ENCODE results near the gene CD302. TPM values are rescaled to one million over a fixed set of nuclear protein-coding genes. Genes with fewer than 3 reads are reported as not detected.
"Not testable (repeated sequence)": the region's sequence is repeated elsewhere in the genome, so short reads cannot be mapped to it uniquely, and the experiment has no call there.

CD302 gene, protein sequence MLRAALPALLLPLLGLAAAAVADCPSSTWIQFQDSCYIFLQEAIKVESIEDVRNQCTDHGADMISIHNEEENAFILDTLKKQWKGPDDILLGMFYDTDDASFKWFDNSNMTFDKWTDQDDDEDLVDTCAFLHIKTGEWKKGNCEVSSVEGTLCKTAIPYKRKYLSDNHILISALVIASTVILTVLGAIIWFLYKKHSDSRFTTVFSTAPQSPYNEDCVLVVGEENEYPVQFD
- total RNA-seq, result 5.6 and 14.4 TPM in 2 replicates

DNA sequence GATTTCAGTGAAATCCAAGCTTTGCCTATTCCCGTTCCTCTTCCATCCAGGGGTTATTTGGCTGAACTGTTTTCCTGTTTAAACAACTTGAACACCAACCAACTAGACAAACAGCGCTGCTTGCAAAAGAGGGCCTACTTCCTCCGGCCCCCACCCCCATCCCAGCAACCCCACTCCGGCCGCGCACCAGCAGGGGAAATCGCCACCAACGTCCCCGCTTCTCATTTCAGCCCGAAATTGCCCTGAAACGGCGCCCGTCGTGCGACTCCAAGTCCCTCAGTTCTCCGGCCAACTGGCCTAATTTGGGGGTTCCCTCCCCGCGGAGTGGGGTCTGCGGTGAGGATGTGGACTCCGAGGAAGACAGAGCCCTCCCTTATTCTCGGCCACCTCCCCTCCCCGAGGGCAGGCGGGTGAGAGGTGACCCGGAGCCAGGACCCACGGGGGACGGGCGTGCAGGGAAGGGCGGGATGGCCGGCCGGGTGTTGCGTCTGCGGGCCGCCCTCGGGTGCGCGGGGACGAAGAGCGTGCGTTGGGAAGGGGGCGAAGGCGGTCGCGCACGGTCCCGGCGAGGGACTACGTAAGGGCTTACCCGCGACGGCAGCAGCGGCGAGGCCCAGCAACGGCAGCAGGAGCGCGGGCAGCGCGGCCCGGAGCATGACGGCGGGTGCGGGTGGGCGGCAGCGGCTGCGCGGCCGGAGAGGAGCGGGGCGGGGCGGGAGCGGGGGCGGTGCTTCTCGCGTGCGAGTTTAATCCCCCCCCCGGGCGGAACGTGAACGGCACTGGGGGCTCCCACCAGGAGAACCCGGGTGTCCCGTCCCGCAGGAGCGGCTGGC is at the start of gene CD302:
CD302 (minus strand) TSS at position 666 of the 833 bp plus-strand sequence; CDS start at position 656, 10 bp downstream.
- peak in 1 of 2 donors; percentile 72 for DNase-seq (ENCODE audit: low read depth in 2 of 2)

DNA sequence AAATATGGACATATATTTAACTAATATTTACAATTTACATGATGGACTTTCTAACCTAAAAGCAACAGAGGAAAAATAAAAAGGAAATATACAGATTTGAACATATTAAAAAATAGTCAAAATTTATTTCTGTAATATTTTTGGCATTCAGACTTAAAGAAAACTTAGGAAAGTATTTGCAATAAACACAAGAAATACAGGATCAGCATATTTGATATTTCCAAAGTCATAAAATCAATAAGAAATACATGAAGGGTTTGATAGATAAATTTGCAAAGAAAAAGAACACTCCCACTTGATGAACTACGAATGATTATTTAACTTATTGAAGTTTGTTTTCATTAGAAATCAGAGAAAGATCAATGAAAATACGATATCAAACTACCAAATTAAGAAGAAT is 48.6 kb upstream of the CD302 start:
- no peak for DNase-seq (ENCODE audit: low read depth in 2 of 2)

DNA sequence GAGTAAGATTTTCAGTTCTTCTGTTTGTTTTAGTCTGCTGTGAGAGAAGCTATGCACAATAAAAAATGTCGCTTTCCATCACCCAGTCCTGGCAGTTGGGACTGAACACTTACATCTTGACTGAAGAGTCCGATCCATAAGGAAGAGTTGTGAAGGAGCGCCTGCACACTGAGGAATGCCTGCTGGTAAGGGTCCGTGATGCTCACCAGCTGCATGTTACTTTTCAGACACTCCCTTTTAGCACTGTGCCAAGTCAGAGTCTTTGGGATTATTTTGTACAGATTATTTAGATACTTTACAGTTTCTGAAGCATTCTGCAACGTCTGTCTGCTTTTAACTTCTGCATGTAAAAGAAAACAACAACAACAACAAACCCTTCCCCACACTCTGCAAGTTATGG is 42.6 kb upstream of the CD302 start:
- no peak for DNase-seq (ENCODE audit: low read depth in 2 of 2)

DNA sequence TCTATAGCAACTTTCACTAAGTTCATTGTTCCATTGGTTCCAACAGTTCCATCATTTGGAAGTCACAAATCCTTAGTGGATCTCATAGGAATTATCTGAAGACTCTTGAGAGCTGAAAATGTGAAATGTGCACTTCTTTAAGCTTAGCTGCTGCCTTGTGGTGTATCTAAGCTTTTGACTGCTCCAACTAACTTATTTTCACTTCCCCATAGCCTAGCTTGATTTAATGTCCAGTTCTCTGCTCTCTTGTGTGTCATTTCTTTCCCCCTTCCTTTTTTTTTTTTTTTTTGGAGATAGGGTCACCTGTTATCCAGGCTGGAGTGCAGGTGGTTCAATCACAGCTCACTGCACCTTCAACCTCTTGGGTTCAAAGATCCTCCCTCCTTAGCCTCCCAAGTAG is 34.9 kb upstream of the CD302 start:
- no peak for DNase-seq (ENCODE audit: low read depth in 2 of 2)

DNA sequence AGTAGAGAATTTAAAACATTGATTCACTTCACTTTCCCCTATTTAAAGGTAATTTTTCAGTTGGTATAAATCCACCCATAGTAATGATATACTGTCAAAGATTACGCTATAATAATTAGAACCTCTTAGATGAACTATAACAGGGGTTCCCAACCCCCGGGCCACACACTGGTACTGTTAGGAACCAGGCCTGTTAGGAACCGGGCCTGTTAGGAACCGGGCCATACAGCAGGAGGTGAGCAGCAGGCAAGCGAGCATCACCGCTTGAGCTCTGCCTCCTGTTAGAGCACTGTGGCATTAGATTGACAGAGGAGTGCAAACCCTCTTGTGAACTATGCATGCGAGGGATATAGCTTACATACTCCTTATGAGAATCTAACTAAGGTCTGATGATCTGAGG is 34.0 kb upstream of the CD302 start:
- DNase-seq (ENCODE audit: low read depth in 2 of 2), result no peak

DNA sequence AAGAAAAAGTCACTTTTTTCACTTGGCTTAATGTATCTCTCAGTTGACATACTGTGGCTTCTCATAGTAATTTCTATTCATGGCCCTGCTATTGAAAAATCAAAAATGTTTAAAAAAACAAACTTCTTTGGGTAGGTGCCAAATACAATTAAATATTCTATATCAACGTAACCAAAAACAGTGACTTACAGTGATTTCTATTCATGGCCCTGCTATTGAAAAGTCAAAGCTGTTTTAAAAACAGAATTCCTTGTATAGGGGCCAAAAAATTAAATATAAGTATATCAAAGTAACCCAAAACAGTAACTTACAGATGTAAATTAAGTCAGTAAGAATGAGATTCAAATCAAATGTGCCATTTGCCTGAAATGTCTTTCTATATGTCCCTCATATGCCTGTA is 31.4 kb upstream of the CD302 start:
- no peak for DNase-seq (ENCODE audit: low read depth in 2 of 2)

DNA sequence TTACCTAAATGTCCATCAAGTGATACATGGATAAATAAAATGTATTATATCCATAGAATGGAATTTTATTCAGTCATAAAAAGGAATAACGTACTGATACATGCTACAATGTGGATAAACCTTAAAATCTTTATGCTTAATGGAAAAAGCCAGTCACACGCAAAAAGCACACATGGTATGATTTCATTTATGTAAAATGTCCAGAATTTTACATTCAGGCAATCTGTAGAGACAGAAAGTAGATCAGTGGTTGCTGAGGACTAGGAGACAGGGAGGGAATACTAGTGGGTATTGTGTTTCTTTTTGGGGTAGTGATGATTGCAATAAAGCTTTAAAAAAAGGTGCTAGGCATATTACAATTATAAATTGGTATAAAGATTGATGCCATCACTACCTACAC is 30.7 kb upstream of the CD302 start:
- DNase-seq (ENCODE audit: low read depth in 2 of 2), result no peak

DNA sequence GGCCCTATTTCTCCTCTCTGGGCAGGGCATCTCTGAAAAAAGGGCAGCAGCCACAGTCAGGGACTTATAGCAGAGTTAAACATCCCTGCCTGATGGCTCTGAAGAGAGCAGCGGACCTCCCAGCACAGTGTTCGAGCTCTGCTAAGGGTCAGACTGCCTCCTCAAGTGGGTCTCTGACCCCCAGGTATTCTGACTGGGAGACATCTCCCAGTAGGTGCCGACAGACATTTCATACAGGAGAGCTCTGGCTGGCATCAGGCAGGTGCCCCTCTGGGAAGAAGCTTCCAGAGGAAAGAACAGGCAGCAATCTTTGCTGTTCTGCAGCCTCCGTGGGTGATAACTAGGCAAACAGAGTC is 24.4 kb upstream of the CD302 start:
- DNase-seq (ENCODE audit: low read depth in 2 of 2), result not testable (repeated sequence)

DNA sequence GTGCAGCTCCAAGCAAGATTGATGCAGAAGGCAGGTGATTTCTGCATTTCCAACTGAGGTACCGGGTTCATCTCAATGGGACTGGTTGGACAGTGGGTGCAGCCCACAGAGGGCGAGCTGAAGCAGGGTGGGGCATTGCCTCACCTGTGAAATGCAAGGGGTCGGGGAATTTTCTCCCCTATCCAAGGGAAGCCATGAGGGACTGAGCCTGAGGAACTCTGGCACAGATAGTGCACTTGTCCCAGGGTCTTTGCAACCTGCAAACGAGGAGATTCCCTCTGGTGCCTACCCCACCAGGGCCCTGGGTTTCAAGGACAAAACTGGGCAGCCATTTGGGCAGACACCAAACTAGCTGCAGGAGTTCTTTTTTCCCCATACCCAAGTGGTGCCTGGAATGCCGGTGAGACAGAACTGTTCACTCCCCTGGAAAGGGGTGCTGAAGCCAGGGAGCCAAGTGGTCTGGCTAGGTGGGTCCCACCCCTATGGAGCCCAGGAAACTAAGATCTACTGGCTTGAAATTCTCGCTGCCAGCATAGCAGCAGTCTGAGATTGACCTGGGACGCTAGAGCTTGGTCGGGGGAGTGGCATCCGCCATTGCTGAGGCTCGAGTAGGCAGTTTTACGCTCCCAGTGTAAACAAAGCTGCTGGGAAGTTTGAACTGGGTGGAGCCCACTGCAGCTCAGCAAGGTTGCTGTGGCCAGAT is 23.9 kb upstream of the CD302 start:
- not testable (repeated sequence) for DNase-seq (ENCODE audit: low read depth in 2 of 2)

DNA sequence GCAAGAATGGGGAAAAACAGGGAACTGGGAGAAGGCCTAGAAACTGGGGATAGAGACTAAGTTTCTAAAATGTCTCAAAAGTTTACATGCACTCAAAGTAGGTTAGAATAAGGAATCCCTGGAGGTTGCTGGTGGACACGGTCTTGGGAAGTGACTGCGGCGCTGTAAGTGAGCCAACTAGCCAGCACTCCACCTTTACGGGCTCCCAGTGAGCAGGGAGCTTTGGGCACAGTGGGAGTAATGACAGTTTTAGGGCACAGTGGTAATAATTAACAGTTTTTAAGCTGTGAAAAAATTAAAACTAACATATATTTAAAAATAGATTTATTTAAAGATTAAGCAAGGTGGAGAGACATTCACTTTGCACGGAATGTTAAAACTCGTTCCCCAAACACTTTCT is 20.9 kb upstream of the CD302 start:
- DNase-seq (ENCODE audit: low read depth in 2 of 2), result no peak

DNA sequence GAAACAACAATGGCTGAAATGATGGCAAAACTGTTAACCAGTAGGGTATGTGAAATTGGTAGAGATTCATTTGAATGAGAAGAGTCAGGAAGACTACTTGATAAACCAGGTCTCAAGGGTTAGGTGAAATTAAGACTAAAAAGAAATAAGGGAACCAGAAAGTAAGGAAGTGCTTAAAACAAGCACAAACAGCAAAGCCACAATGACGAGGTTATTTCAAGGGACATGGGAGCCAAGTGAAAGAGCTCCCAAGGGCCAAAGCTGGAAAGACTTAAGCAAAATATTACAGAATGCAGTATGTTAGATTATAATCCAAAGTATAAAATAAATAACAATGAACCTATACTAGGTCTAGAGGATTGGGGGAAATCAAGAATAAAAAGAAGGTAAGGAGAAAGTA is 19.3 kb upstream of the CD302 start:
- no peak for DNase-seq (ENCODE audit: low read depth in 2 of 2)

DNA sequence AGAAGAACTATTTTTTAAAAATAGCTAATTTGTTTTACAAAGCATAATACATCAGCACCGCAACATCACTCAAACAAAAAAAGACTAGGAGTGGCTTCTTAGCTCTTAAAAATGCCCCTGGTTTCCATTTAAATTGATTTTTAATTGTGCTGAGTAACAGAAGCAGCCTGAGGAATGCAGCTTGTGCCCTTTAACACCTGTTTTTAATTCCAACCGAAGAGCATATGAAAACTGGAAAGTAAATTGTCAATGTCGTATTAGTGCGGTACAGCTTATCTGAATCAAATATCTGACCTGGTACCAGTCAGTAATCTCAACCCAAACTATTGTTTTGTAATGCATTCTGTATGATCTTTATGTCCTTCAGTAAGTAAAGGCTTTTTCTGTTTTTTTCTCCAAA is 13.2 kb upstream of the CD302 start:
- DNase-seq (ENCODE audit: low read depth in 2 of 2), result no peak

DNA sequence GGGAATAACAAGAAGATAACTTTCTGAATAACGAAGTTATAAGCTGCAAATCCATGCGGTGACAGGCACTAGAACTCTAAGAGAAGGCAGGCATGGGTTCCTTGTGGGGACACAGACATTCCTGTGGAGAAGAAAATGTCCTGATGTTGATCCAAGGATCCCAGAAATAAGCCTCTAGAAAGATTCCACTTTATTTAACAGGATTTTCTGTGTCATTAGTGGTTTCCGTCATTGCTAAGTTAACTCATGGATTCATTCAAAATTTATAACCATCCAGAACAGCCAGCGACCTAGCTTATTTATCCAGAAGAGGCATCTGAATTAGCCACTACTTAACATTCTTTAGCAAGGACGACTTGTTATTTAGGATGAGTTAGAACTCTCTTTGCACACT is 10.0 kb upstream of the CD302 start:
- no peak for DNase-seq (ENCODE audit: low read depth in 2 of 2)

DNA sequence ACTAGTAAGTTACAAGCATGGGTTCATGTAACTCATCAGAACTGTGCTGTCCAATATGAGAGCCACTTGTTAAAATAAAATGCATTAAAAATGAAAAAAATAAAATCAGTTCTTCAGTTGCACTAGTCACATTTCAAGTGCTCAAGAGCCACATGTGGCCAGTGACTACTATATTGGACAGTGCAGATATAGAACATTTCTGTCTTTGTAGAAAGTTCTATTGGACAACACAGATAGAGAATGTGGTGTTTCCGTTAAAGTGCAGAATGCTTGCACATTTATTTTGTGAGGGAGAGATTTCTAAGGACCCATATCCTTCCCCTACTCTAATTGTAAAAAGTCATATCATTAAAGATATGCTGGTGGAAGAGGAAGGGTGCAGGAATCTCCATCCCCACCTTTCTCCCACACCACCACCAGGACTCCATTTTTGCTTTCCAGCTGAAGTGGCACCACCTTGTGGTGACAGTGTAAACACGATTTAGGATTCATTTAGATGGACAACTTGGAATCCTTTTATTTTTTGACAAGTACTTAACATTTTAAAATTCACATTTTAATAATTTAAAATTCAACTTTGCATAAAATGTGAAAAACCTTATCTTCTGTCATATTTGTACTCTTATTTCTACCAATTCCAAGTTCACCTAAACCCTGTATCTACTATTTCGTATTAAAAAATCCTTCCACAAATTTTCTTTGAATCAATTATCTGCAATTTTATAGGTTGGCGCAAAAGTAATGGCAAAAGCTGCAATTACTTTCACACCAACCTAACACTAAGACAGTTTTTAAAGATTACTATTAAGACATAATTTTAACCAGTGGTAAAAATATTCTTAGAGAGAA is 9.4 kb upstream of the CD302 start:
- DNase-seq (ENCODE audit: low read depth in 2 of 2), result peak; percentile 55 to 70

DNA sequence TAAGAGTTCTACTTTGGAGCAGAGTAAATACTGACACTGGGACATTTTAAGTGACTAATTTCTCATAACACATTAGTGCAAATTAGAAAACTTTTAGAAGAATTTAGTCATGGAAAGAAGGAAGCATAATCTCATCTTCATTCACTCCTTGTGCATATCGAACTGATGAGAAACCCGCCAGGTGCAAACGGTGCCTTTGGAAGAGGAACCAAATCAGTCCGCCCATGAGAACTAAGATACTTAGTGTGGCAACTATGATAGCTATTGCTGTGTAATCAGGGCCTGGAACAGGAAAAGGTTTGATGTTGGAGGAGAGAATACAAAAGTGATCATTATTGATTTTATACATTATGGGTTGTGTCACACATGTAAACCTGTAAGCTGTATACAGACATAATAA is 6.9 kb upstream of the CD302 start:
- no peak for DNase-seq (ENCODE audit: low read depth in 2 of 2)

DNA sequence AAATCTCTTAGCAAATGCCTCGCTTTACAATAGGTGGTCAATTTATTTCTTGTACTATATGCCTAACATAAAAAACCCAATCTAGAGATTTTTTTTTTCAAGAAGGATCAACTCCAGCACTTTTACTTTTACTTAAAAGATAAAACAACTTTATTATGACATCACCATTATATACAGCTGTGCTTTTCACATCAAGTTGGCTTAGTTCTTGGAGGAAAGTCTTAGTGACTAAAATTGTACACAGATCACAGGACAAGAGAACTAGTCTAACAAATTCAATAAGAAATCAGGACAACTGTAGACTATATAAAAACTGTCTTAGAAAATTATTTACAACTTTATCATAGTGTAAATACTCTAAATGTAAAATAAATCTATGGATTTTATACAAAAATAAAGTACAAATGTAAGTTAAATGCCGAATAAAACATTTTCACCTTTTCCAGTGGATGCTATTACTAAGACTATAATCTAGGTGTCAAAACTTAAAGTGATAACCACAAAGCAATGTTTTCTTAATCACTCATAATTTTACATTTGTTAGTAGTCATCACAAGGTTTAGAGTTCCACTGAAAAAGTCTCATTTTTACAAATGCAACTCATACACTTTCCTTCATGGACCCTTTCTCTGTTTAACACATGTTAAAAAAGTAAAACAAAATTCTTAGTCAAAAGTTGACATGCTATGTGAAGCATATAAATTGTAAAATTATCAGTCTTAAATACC is 5.4 kb upstream of the CD302 start:
- DNase-seq (ENCODE audit: low read depth in 2 of 2), result no peak

DNA sequence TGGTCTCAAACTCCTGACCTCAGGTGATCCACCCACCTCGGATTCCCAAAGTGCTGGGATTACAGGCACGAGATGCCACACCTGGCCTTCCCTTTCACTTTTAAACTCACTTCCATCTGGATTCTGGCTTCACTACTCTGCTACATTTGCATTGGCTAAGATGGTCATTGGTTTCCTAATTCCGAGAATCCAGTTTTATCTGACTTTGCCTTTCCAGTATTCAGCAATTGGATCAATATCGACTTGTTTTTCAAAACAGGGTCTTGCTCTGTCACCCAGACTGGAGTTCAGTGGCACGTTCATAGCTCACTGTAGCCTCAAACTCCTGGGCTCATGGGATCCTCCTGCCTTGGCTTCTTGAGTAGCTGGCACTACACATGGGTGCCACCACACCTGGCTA is 4.7 kb upstream of the CD302 start:
- no peak for DNase-seq (ENCODE audit: low read depth in 2 of 2)

DNA sequence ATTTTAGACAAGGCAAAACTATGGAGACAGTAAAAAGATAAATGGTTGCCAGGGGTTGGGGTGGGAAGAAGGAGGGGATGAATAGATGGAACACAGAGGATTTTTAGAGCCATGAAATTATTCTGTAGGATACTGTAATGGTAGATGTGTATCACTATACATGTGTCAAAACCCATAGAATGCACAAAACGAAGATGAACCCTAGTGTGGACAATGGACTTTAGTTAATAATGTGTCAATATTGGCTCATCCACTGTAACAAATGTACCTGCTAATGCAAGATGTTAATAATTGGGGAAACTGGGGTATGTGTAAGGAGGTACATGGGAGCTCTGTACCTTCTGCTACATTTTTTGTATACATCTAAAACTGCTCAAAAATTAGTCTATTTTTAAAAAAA is 1.8 kb upstream of the CD302 start:
- DNase-seq (ENCODE audit: low read depth in 2 of 2), result no peak

DNA sequence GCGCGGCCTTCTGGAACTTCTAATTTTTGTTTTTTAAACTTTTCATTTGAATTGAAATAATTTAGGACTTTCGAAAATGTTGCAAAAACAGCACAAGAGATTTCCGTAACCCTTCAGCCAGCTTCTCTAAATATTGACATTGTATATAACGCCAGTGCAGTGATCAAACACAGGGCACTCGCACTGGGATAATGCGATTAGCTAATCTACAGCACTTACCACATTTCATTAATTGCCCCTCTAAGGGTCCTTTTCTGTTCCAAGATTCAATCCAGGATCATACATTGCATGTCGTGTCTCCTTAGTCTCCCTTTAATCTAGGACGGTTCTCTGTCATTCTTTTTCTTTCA is 343 bp upstream of the CD302 start:
- no peak for DNase-seq (ENCODE audit: low read depth in 2 of 2)

DNA sequence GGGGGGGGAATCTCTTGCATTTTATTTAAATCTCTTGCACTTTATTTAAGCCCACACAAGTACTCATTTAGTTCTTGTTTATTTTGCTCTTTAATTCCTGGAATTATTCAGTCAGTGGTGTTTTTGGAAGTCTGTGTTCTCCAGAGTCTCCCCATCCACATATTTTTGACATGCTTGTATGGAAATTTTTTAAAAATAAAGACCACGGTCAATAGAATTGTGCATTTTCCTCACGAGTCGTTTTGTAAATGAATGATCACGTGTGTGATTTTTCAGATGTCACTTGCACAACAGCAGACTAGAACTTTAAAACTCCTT is 824 bp downstream of the CD302 start:
- DNase-seq (ENCODE audit: low read depth in 2 of 2), result no peak
